ENCODE results near the gene TRIM15.
"Not testable (repeated sequence)": the region's sequence is repeated elsewhere in the genome, so short reads cannot be mapped to it uniquely, and the experiment has no call there.

Gene TRIM15

GRCh38 chr6:30163918-30164654 lies 740 bp downstream of the TRIM15 start:
- no peak for DNase-seq

- no peak for DNase-seq
These were observed 1.4 kb downstream of the TRIM15 start for GRCh38 chr6:30164714-30165113.

- DNase-seq = not testable (repeated sequence)
These were observed 1.9 kb downstream of the TRIM15 start for GRCh38 chr6:30165238-30165637.

DNA sequence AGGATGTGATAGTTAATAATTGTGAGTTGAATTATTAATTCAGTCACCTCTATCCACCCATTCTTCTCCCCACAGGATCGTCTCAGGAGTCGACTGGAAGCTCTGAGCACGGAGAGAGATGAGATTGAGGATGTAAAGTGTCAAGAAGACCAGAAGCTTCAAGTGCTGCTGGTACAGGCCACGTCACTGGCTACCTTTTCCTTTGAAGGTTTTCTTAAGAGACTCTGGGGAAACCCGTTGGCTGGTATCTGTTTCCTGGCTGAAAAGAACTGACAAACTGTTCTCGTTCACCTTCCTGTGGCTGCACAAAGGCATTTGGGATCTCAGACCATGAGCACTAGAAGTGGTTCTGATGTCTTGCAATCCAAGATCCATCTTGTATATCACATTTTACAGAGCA lies 3.8 kb downstream of the TRIM15 start:
- peak; percentile 3 for DNase-seq

- DNase-seq = peak; percentile 15
These were observed 5.4 kb downstream of the TRIM15 start for GRCh38 chr6:30168741-30169140.

DNA sequence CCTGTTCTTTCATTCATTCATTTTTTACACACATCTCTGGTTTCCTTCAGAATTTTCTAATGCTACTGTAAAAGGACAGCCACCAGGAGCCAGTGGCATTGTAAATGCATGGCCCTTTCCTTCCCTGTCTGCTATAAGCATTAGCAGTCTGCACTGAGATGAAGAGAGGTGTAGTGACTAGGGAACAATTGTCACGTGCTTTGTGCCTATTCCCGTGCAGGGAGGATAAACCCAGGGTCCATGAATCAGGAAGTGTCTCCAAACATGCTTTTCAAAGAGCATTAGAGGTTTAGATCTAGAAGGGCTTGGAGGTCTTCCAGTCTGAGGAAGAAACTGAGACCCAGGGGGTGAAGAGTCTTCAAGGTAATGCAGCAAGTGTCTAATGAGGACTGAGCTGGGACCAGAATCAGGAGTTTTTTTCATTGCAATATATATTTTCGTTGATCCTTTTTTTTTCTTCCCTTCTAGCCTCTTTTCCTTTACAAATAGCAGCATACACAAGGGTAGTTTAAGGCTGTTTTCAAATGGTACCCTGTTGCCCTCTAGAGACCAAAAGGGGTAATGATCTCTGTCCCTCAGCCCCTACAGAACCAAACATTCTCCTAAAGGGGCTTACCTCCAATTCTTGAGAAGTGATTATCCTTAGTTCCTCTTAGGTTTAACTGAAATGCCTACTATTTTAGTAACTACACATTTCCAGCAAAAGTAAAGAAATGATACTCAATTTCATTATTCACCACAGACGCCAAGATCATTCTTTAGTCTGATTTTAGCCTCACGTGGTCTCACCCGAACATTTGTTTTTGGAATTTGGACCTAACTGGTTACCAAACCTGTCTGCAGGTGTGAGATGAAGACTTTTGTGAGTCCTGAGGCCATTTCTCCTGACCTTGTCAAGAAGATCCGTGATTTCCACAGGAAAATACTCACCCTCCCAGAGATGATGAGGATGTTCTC lies 6.6 kb downstream of the TRIM15 start:
- DNase-seq = peak; percentile 54

DNA sequence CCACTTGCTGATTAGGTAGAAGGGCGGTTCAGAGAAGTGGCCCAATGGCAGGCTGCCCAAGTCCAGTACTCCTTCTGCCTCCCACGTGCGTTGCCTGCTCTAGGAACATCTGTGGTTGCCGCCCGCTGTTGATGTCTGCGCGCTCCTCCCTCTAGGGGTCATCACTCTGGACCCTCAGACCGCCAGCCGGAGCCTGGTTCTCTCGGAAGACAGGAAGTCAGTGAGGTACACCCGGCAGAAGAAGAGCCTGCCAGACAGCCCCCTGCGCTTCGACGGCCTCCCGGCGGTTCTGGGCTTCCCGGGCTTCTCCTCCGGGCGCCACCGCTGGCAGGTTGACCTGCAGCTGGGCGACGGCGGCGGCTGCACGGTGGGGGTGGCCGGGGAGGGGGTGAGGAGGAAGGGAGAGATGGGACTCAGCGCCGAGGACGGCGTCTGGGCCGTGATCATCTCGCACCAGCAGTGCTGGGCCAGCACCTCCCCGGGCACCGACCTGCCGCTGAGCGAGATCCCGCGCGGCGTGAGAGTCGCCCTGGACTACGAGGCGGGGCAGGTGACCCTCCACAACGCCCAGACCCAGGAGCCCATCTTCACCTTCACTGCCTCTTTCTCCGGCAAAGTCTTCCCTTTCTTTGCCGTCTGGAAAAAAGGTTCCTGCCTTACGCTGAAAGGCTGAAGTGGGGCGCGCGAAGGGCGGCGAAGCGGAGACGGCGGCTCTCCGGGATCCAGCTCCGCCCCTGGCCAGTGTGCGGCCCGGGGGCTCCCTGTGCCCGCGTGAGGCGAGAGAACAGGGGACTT lies 8.5 kb downstream of the TRIM15 start:
- DNase-seq = peak; percentile 86

DNA sequence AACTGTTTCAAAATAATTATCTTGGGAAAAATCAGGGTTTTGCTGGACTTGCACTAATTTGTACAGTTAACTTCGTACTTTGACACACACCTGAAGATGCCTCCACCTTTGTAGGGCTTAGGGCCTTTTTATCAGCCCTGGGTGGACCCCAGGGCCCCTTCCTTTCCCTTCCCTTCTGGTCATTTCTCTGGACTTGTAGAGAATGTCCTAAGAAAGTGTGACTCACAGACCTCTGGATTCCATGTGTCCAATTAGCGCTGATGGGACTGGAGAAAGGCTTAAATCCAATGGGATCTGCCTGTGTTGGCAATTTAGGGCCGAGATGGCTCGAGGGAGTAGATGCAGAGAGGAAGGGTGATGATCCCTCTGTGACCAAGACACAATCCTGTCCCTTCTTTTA lies 9.3 kb downstream of the TRIM15 start:
- no peak for DNase-seq

DNA sequence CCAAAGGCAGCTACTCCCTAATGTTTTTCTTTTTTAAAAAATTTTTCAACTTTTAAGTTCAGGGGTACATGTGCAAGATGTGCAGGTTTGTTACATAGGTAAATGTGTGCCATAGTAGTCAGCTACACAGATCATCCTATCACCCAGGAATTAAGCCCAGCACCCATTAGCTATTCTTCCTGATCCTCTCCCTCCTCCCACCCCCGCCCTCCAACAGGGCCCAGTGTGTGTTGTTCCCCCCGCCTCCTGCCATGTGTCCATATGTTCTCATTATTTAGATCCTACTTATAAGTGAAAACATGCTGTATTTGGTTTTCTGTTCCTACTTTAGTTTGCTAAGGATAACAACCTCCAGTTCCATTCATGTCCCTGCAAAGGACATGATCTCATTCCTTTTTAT lies 12.4 kb downstream of the TRIM15 start:
- peak; percentile 7 for DNase-seq

DNA sequence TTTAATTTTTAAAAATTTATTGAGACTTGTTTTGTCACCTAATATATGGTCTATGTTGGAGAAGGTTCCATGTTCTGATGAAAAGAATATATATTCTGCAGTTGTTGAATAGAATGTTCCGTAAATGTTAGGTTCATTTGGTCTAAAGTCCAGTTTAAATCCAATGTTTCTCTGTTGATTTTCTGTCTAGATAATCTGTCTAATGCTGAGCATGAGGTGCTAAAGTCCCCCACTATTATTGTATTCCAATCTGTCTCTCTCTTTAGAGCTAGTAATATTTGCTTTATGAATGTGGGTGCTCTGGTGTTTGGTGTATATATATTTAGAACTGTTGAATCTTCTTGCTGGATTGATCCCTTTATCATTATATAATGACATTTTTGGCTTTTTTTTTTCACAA lies 15.5 kb downstream of the TRIM15 start:
- no peak for DNase-seq

GRCh38 chr6:30180145-30180544 lies 16.8 kb downstream of the TRIM15 start:
- no peak for DNase-seq

DNA sequence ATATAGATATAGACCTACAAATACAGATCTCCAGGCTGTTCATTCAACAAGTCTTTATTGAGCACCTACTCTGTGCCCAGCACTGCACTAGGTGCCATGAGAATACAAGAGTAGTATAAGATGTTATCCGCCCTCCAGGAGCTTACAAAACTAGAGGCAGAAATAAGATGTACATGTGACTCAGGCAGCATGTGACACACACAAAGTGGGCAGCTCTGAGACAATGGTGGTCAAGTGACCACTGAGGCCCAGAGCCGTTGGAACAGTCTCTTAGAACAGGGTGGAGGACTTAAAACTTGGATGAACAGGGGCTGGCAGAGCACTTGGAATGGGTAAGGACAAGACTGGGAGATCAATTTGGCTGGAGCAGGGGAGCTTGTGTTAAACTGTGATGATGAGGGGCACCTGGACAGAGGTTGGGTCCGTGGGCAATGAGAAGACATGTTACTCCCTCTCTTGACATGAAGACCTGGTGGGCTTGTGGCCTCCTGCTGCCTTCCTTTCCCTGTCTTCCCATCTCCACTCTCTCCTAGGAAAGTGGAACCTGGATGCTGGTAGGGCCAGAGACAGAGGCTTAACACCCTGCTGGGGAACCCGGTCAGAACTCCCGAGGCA lies 21.2 kb downstream of the TRIM15 start:
- no peak for DNase-seq

GRCh38 chr6:30185846-30186484 lies 22.6 kb downstream of the TRIM15 start:
- no peak for DNase-seq

DNA sequence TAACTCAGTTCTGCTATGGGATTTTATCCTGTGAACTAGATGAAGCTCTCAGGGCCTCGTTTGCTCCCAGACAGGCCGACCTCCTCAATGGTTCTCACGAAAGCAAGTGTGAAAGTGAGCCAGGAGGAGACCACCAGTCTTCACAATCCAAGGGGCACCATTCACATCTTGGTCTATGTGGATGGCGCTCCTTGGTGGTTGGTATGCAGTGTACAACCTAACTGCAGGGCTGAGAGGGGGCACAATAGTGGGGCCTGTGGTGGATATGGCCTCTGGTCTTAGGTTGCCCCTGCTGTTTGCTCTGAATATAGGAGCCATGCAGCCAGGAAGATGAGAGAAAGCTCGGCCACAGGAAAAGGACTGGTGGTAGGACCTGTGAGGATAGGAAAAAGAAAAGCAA lies 25.2 kb downstream of the TRIM15 start:
- no peak for DNase-seq

GRCh38 chr6:30192076-30192475 lies 28.7 kb downstream of the TRIM15 start:
- no peak for DNase-seq

- DNase-seq = no peak
These were observed 31.7 kb downstream of the TRIM15 start for GRCh38 chr6:30194797-30195690.

GRCh38 chr6:30195951-30196350 lies 32.6 kb downstream of the TRIM15 start:
- no peak for DNase-seq

- no peak for DNase-seq
These were observed 33.0 kb downstream of the TRIM15 start for GRCh38 chr6:30196376-30196775.

- no peak for DNase-seq
These were observed 35.1 kb downstream of the TRIM15 start for GRCh38 chr6:30198166-30199084.

All from islet precursor cell (in vitro differentiated cells).